Right lobe of liver (tissue), 4 donors: ENCODE data around the gene B3GALT4.
"Not testable (repeated sequence)": the region's sequence is repeated elsewhere in the genome, so short reads cannot be mapped to it uniquely, and the experiment has no call there.

ENCODE experiments used
- POLR2A ChIP-seq: fragments of 450-650 bp; IDR thresholded peaks from one replicate; pipeline ENCODE4 v1.6.1; 2017; ENCODE audit warnings: antibody characterized with exemption, mild to moderate bottlenecking
- TF ChIP-seq, protein P1 (sequence below), 4 donors: fragments of 200-600 bp in 3 of 4; fragments of 450-650 bp in 1 of 4; IDR thresholded peaks; one replicate each; pipeline versions ENCODE4 v1.5.1 to v1.8.0; 2016 to 2022; ENCODE audit warnings: antibody characterized with exemption in 4 of 4, mild to moderate bottlenecking in 2 of 4
- donor health status: DM: no; HTN: no; CAD: no.
- donor health status: DM: no; HTN: no; CAD: no.
- donor health status: DM: no; HTN: yes; CAD: no.

DNA sequence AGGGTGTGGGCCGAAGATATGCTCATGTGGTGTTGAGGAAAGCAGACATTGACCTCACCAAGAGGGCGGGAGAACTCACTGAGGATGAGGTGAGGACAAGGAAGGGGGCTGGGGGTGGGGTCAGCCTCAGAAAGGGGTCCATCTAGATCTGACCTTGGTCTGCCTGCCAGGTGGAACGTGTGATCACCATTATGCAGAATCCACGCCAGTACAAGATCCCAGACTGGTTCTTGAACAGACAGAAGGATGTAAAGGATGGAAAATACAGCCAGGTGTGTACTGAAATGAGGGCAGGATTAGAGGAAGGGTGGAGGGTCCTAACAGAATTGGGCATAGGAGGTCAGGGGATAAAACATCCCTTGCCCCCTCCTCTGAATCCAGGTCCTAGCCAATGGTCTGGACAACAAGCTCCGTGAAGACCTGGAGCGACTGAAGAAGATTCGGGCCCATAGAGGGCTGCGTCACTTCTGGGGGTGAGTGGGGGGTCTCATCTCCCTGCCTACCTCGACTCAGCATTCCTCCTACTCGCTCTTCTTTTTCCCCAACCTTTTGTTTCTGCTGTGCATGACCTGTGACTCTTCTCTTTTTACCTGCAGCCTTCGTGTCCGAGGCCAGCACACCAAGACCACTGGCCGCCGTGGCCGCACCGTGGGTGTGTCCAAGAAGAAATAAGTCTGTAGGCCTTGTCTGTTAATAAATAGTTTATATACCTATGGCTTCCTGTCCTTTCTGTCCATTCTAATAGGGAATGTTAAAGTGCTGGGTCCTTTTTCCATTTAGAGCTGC, 935 bp upstream of the B3GALT4 start:
- TF ChIP-seq, protein P1, sequence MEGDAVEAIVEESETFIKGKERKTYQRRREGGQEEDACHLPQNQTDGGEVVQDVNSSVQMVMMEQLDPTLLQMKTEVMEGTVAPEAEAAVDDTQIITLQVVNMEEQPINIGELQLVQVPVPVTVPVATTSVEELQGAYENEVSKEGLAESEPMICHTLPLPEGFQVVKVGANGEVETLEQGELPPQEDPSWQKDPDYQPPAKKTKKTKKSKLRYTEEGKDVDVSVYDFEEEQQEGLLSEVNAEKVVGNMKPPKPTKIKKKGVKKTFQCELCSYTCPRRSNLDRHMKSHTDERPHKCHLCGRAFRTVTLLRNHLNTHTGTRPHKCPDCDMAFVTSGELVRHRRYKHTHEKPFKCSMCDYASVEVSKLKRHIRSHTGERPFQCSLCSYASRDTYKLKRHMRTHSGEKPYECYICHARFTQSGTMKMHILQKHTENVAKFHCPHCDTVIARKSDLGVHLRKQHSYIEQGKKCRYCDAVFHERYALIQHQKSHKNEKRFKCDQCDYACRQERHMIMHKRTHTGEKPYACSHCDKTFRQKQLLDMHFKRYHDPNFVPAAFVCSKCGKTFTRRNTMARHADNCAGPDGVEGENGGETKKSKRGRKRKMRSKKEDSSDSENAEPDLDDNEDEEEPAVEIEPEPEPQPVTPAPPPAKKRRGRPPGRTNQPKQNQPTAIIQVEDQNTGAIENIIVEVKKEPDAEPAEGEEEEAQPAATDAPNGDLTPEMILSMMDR (IDR thresholded peaks at IDR 0.05): not testable (repeated sequence)
- not testable (repeated sequence) for TF ChIP-seq POLR2A
